Right atrium auricular region (tissue), 2 donors: ENCODE data around the gene AGPAT4. TPM values are rescaled to one million over a fixed set of nuclear protein-coding genes. Genes with fewer than 3 reads are reported as not detected.

Source experiments
- DNase-seq: peaks from one replicate; pipeline ENCODE4 v3.0.0-alpha.2; 2019; ENCODE audit warnings: low spot score
- H3K27ac ChIP-seq, 2 donors: fragments of 200-600 bp; sonication (generic); 1 replicate in 1 of 2; 2 replicates in 1 of 2; pipeline ENCODE4 v1.5.1; 2016 to 2019
- H3K27me3 ChIP-seq, 2 donors: fragments of 200-600 bp; sonication (generic); one replicate each; pipeline versions ENCODE4 v1.5.1 to v1.6.0; 2017 to 2019
- H3K36me3 ChIP-seq: fragments of 200-600 bp; sonication (generic); one replicate; pipeline ENCODE4 v1.5.1; 2016
- H3K4me1 ChIP-seq, 2 donors: fragments of 200-600 bp; sonication (generic); one replicate each; pipeline versions ENCODE4 v1.5.1 to v1.6.0; 2017 to 2019
- H3K4me3 ChIP-seq, 2 donors: fragments of 200-600 bp; sonication (generic); 1 replicate in 1 of 2; 2 replicates in 1 of 2; pipeline ENCODE4 v1.5.1; 2017 to 2019; ENCODE audit warnings: mild to moderate bottlenecking in 1 of 2, moderate library complexity in 1 of 2
- H3K9me3 ChIP-seq, 2 donors: fragments of 200-600 bp; sonication (generic); one replicate each; pipeline ENCODE4 v1.5.1; 2019
- total RNA-seq, 2 donors: library from RNA; depleted of rRNA; stranded (reverse); fragments of >200 nt; gene quantifications; one replicate each; pipeline ENCODE4 v1.1.0, GENCODE V29; 2016
- TF ChIP-seq, protein P1 (sequence below), 2 donors: fragments of 200-600 bp; sonication (generic); IDR thresholded peaks; one replicate each; pipeline ENCODE4 v1.5.1; 2019; ENCODE audit warnings: antibody characterized with exemption in 2 of 2

The AGPAT4 gene
- total RNA-seq, 2 donors from 2014 or later, result 2.3 to 2.6 TPM

DNA sequence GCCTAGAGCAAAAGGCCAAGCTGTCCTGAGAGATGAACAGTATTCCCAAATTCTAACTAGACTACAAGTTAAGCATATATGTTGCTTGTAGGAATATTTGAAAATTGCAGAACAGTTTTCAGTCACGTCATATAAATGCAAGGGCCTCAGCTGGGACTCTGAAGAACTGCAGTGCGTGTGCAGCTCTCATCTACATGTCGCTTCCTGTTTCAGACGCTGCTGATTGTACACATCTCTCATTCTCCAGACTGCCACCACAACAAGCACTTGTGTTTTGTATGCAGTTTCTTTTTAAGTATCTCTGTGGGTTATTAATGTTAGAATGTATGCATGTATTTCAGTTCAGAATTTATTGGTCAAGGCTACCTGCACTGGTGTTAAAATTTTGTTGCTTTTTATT is 162.6 kb downstream of the AGPAT4 start:
- Histone ChIP-seq H3K36me3 (peaks cover 91% of the 10 kb centered on the region), H3K4me3 (no peak overlapping the region), H3K27me3 (no peaks in the 10 kb centered on the region), H3K4me1 (no peaks in the 10 kb centered on the region), H3K27ac (no peak overlapping the region), H3K9me3 (no peaks in the 10 kb centered on the region)
- no peak for DNase-seq
- TF ChIP-seq, protein P1, sequence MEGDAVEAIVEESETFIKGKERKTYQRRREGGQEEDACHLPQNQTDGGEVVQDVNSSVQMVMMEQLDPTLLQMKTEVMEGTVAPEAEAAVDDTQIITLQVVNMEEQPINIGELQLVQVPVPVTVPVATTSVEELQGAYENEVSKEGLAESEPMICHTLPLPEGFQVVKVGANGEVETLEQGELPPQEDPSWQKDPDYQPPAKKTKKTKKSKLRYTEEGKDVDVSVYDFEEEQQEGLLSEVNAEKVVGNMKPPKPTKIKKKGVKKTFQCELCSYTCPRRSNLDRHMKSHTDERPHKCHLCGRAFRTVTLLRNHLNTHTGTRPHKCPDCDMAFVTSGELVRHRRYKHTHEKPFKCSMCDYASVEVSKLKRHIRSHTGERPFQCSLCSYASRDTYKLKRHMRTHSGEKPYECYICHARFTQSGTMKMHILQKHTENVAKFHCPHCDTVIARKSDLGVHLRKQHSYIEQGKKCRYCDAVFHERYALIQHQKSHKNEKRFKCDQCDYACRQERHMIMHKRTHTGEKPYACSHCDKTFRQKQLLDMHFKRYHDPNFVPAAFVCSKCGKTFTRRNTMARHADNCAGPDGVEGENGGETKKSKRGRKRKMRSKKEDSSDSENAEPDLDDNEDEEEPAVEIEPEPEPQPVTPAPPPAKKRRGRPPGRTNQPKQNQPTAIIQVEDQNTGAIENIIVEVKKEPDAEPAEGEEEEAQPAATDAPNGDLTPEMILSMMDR (IDR thresholded peaks at IDR 0.05), result no peak

DNA sequence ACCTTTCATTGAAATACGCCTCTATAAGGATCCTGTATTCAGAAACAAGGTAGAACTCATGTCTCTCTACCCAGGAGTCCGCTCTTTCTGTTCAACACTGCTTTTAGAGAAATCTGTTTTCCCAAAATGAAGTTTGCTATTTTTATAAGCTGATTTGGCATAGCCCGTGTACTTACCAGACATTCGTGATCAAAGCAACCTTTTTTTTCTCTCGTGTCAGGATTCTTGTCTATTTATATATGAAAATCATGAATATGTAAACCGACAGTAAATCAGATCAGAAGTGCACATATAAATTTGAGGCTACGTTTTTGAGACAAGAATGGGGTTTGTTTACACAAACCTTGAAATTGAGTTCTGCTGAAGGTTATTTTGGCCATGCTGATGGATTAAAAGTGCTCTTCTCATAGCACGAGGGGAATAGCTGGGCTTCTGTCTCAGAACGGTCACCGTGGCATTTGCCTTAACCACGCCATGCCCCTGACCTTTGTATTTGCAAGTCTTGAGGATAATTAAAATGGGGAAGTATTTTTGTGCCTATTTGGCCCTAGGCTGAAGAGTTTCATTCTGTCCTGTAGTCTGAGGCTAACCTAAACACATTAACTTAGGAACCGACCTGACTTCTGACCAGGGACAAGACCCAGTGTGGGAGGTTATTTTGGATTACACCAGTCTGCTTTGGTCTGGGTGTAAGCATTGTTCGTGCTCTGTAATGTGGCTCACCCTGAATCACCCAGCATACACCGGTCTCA is 163.7 kb downstream of the AGPAT4 start:
- TF ChIP-seq, protein P1 (IDR thresholded peaks at IDR 0.05), result no peak
- no peak overlapping the region for H3K27ac ChIP-seq
- no peaks in the 10 kb centered on the region for H3K27me3 ChIP-seq
- no peaks in the 10 kb centered on the region for H3K9me3 ChIP-seq
- H3K4me1 ChIP-seq, result no peaks in the 10 kb centered on the region
- DNase-seq, result no peak
- no peak overlapping the region for H3K4me3 ChIP-seq
- peaks cover 90% of the 10 kb centered on the region for H3K36me3 ChIP-seq

DNA sequence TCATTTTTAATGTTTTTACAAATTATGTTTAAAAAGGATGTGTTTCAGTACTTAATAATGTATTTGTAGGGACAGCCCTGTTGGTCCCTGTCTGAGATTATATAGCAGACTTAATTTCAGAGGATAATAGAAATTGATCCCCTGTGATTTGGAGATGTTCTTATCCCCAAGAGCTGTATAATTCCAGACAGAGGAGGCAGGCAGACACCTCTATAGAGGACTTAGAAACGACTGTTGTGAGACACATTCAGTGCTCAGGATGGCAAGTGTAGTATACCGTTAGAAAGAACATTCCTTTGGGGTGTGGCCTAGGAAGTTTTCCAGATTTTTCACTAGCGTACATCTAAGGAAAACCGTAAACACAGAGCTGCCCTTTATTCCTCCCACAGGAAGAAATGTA is 164.5 kb downstream of the AGPAT4 start:
- Histone ChIP-seq H3K27me3 (no peaks in the 10 kb centered on the region), H3K27ac (no peak overlapping the region), H3K36me3 (peaks cover 88% of the 10 kb centered on the region), H3K9me3 (no peaks in the 10 kb centered on the region), H3K4me3 (no peak overlapping the region), H3K4me1 (no peaks in the 10 kb centered on the region)
- DNase-seq, result no peak
- TF ChIP-seq, protein P1 (IDR thresholded peaks at IDR 0.05), result no peak

DNA sequence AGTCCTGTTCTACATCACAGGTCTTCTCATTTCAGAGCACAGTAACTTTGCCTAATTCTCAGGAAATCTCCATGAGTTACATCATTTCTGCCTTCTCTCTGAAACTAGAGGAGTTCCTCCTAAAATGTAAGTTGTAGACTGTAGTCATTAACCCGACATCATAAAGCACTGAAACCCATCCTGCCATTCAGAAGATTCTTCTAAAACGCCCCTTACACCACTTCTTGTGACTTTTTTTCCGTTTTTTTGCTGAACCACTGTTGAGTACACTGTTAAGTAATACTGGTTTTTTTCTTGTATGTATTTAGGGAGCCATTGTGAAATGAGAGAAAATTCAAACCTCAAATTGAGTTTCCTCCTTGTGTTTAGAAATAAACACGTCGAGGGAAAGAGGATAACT is 164.9 kb downstream of the AGPAT4 start:
- TF ChIP-seq, protein P1 (IDR thresholded peaks at IDR 0.05), result no peak
- no peak for DNase-seq
- Histone ChIP-seq H3K9me3 (no peaks in the 10 kb centered on the region), H3K27ac (no peak overlapping the region), H3K27me3 (no peaks in the 10 kb centered on the region), H3K4me3 (no peak overlapping the region), H3K4me1 (no peaks in the 10 kb centered on the region), H3K36me3 (peaks cover 89% of the 10 kb centered on the region)

DNA sequence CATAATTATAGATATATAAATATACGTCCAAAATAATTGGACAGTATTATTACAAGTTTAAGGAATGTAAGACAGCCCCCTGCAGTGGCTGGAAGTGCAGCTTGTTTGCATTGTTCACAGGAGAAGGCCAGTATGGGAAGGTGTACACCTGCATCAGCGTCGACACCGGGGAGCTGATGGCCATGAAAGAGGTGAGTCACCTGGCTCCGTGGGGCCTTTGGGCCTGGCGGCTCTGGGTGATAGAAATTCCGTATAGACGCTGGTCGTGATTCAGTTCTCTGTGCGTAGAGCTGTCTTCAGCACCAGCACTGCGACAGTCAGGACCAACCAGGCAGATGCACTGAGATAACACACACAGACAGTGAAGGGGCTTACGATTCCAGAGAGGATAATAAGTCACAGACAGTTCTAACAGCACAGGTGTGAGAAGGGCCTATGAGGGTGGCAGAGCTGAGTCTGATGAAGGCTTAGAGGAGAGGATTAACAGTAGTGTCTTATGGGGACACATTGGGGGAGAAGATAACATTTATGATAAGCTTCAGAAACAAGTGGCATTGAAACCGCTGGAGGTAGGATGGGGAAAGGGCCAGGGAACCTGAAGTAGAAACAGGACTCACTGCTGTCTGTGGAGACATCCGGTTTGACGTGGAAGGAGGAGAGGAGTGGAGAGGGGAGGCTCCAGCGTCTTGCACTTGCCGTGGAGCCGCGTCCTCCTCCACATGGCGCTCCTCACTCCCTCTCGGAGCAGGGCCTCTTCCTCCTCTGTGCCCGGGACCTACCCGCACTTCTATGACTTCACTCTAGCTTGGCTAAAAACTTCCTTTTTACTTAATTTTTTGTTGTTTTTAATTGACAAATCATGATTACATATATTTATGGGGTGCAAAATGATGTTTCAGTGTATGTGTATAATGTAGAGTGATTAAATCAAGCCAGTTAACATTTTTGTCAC is 165.8 kb downstream of the AGPAT4 start:
- no peak overlapping the region for H3K4me3 ChIP-seq
- TF ChIP-seq, protein P1 (IDR thresholded peaks at IDR 0.05), result no peak
- no peaks in the 10 kb centered on the region for H3K27me3 ChIP-seq
- H3K27ac ChIP-seq, result no peak overlapping the region
- peaks cover 88% of the 10 kb centered on the region for H3K36me3 ChIP-seq
- no peaks in the 10 kb centered on the region for H3K9me3 ChIP-seq
- DNase-seq, result no peak
- H3K4me1 ChIP-seq, result no peaks in the 10 kb centered on the region
